HEK293 (cell line): ENCODE data around the gene DGCR8.

Experiments
- CTCF ChIA-PET: fragments of 350-600 bp; formaldehyde crosslinking; extraction: SDS; loops from one replicate; lab custom pipeline; 2021; ENCODE audit warnings: antibody characterized with exemption; lab: Yijun Ruan, JAX
- POLR2A ChIA-PET: fragments of 300-600 bp; formaldehyde crosslinking; extraction: SDS; loops from one replicate; lab custom pipeline; 2020; ENCODE audit warnings: antibody characterized with exemption, inconsistent platforms; lab: Yijun Ruan, JAX
- H3K27ac ChIP-seq: fragments of 200-500 bp; sonication (Bioruptor generic); 2 replicates; pipeline ENCODE4 v1.5.1; 2014; ENCODE audit warnings: low read depth, low read length, control low read depth, inconsistent platforms; ENCODE audit errors: extremely low read depth
- H3K36me3 ChIP-seq, 2 experiments: fragments of 200-500 bp in 1 of 2; sonication (Bioruptor generic) in 1 of 2; 1 replicate in 1 of 2; 2 replicates in 1 of 2; pipeline ENCODE4 v1.5.1; 2014 to 2017; ENCODE audit warnings: inconsistent platforms in 2 of 2, low read length in 2 of 2; ENCODE audit not compliant: control insufficient read depth in 2 of 2, insufficient read depth in 1 of 2
- H3K4me1 ChIP-seq: fragments of 200-500 bp; sonication (Bioruptor generic); 2 replicates; pipeline ENCODE4 v1.5.1; 2014; ENCODE audit warnings: mild to moderate bottlenecking, low read length, inconsistent platforms; ENCODE audit not compliant: control insufficient read depth, insufficient read depth
- H3K4me3 ChIP-seq: 2 replicates; pipeline ENCODE4 v1.5.1; 2011; ENCODE audit warnings: low read depth, mild to moderate bottlenecking, control low read depth, low read length, moderate library complexity
- H3K9me3 ChIP-seq: fragments of 200-500 bp; sonication (Bioruptor generic); 2 replicates; pipeline ENCODE4 v1.5.1; 2014; ENCODE audit warnings: low read depth, low read length, inconsistent platforms; ENCODE audit not compliant: control insufficient read depth, insufficient read depth
- GLIS1 ChIP-seq: fragments of 450-650 bp; formaldehyde crosslinking; IDR thresholded peaks from 2 replicates; pipeline ENCODE4 v1.5.1; 2016; ENCODE audit warnings: missing biosample characterization, missing genetic modification characterization
- MEIS1 ChIP-seq: sonication (generic); formaldehyde crosslinking; IDR thresholded peaks from 2 replicates; pipeline ENCODE4 v1.8.1; 2022; ENCODE audit warnings: missing genetic modification reagents, mild to moderate bottlenecking, borderline replicate concordance
- REPIN1 ChIP-seq: fragments of 450-650 bp; formaldehyde crosslinking; IDR thresholded peaks from 2 replicates; pipeline ENCODE4 v1.5.1; 2017; ENCODE audit warnings: missing biosample characterization, missing genetic modification characterization, low read depth
- SCRT1 ChIP-seq: fragments of 450-650 bp; formaldehyde crosslinking; IDR thresholded peaks from 2 replicates; pipeline ENCODE4 v1.5.1; 2016; ENCODE audit warnings: missing biosample characterization, missing genetic modification characterization, borderline replicate concordance
- SP2 ChIP-seq: fragments of 450-650 bp; formaldehyde crosslinking; IDR thresholded peaks from 2 replicates; pipeline ENCODE4 v1.5.1; 2016; ENCODE audit warnings: missing biosample characterization, missing genetic modification characterization
- SP7 ChIP-seq: fragments of 450-650 bp; formaldehyde crosslinking; IDR thresholded peaks from 2 replicates; pipeline ENCODE4 v1.5.1; 2016; ENCODE audit warnings: missing biosample characterization, missing genetic modification characterization
- ZBTB21 ChIP-seq: fragments of 450-650 bp; formaldehyde crosslinking; IDR thresholded peaks from 2 replicates; pipeline ENCODE4 v1.5.1; 2017; ENCODE audit warnings: missing biosample characterization, missing genetic modification characterization
- ZEB2 ChIP-seq: fragments of 450-650 bp; formaldehyde crosslinking; IDR thresholded peaks from 2 replicates; pipeline ENCODE4 v1.5.1; 2016; ENCODE audit warnings: missing biosample characterization, missing genetic modification characterization
- ZNF138 ChIP-seq: fragments of 450-650 bp; formaldehyde crosslinking; IDR thresholded peaks from 2 replicates; pipeline ENCODE4 v1.5.1; 2016; ENCODE audit warnings: missing biosample characterization, missing genetic modification characterization, borderline replicate concordance
- ZNF2 ChIP-seq: fragments of 450-650 bp; formaldehyde crosslinking; IDR thresholded peaks from 2 replicates; pipeline ENCODE4 v1.5.1; 2016; ENCODE audit warnings: missing biosample characterization, missing genetic modification characterization
- ZNF223 ChIP-seq: fragments of 450-650 bp; formaldehyde crosslinking; IDR thresholded peaks from 2 replicates; pipeline ENCODE4 v1.5.1; 2016; ENCODE audit warnings: missing biosample characterization, missing genetic modification characterization
- ZNF24 ChIP-seq: fragments of 450-650 bp; formaldehyde crosslinking; IDR thresholded peaks from 2 replicates; pipeline ENCODE4 v1.5.1; 2016; ENCODE audit warnings: missing biosample characterization, missing genetic modification characterization
- ZNF514 ChIP-seq: fragments of 450-650 bp; formaldehyde crosslinking; IDR thresholded peaks from 2 replicates; pipeline ENCODE4 v1.5.1; 2016; ENCODE audit warnings: missing biosample characterization, missing genetic modification characterization
- ZNF585B ChIP-seq: fragments of 450-650 bp; formaldehyde crosslinking; IDR thresholded peaks from 2 replicates; pipeline ENCODE4 v1.5.1; 2016; ENCODE audit warnings: missing biosample characterization, missing genetic modification characterization
- ZNF654 ChIP-seq: fragments of 450-650 bp; formaldehyde crosslinking; IDR thresholded peaks from 2 replicates; pipeline ENCODE4 v1.5.1; 2016; ENCODE audit warnings: low read depth, missing biosample characterization, missing genetic modification characterization
- ZNF660 ChIP-seq: fragments of 450-650 bp; IDR thresholded peaks from 2 replicates; pipeline ENCODE4 v1.5.1; 2018; ENCODE audit warnings: missing biosample characterization, mild to moderate bottlenecking, missing genetic modification characterization
- ZSCAN30 ChIP-seq: fragments of 450-650 bp; IDR thresholded peaks from 2 replicates; pipeline ENCODE4 v1.5.1; 2018; ENCODE audit warnings: missing biosample characterization, mild to moderate bottlenecking, missing genetic modification characterization, moderate library complexity
- TF ChIP-seq, protein P1 (sequence below): fragments of 450-650 bp; formaldehyde crosslinking; IDR thresholded peaks from 2 replicates; pipeline ENCODE4 v1.5.1; 2016; ENCODE audit warnings: missing biosample characterization, missing genetic modification characterization
- TF ChIP-seq, protein P2 (sequence below): fragments of 450-650 bp; formaldehyde crosslinking; IDR thresholded peaks from 2 replicates; pipeline ENCODE4 v1.5.1; 2017; ENCODE audit warnings: missing biosample characterization, missing genetic modification characterization
- TF ChIP-seq, protein P3 (sequence below): fragments of 450-650 bp; formaldehyde crosslinking; optimal IDR thresholded peaks from 2 replicates; pipeline ENCODE3; 2016; ENCODE audit warnings: missing biosample characterization, mild to moderate bottlenecking, missing genetic modification characterization

The DGCR8 gene

DNA sequence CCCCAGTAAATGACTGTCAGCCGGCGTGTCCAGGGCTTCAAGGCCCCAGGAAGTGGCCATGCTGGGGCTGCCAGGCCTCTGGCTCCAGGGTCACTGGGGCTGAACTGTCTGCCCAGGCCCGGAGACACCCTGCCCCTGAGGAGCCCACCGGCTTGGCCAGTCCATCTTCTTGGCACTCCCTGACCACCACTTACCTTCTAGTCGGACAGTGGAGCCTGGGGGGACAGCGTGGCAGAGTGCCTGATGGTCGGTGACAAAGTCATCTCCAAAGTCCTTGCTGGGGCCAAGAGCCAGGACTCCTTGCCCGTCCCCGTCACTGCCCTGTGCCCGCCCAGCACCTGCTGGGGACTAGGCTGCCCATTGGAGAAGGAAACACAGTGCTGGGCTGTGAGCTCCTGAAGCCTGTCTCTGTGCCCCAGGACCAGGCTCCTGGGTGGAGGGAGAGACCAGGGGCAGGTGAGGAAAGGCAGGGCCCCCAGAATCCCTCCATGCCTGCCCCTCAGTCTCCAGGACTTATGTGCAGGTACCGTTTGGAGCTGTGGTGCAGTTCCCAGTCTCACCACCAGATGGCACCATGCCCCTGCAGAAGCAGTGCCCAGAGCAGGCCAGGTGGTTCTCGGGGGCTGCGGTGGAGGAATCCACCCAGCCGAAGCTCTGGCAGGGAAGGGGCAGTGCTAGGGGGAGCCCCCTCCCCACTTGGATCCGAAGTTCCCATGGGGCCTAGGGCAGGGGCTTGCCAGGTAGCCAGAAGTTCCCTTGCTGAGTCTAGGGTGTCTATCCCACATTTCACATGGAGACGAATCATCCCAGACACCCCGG is 76.8 kb downstream of the DGCR8 start (continued):
- TF ChIP-seq, protein P1, sequence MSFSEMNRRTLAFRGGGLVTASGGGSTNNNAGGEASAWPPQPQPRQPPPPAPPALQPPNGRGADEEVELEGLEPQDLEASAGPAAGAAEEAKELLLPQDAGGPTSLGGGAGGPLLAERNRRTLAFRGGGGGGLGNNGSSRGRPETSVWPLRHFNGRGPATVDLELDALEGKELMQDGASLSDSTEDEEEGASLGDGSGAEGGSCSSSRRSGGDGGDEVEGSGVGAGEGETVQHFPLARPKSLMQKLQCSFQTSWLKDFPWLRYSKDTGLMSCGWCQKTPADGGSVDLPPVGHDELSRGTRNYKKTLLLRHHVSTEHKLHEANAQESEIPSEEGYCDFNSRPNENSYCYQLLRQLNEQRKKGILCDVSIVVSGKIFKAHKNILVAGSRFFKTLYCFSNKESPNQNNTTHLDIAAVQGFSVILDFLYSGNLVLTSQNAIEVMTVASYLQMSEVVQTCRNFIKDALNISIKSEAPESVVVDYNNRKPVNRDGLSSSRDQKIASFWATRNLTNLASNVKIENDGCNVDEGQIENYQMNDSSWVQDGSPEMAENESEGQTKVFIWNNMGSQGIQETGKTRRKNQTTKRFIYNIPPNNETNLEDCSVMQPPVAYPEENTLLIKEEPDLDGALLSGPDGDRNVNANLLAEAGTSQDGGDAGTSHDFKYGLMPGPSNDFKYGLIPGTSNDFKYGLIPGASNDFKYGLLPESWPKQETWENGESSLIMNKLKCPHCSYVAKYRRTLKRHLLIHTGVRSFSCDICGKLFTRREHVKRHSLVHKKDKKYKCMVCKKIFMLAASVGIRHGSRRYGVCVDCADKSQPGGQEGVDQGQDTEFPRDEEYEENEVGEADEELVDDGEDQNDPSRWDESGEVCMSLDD: peak; percentile 68
- TF ChIP-seq, protein P2, sequence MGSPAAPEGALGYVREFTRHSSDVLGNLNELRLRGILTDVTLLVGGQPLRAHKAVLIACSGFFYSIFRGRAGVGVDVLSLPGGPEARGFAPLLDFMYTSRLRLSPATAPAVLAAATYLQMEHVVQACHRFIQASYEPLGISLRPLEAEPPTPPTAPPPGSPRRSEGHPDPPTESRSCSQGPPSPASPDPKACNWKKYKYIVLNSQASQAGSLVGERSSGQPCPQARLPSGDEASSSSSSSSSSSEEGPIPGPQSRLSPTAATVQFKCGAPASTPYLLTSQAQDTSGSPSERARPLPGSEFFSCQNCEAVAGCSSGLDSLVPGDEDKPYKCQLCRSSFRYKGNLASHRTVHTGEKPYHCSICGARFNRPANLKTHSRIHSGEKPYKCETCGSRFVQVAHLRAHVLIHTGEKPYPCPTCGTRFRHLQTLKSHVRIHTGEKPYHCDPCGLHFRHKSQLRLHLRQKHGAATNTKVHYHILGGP: no peak
- TF ChIP-seq SP2 (tag by site-specific recombination) (0 out of 2 replicates have a peak, but pooled peaks have one; percentile 14), ZEB2 (tag by site-specific recombination) (peak; percentile 51; the same call in 1 of the 2 replicates), ZNF2 (tag by site-specific recombination) (peak; percentile 79), MEIS1 (no peak), ZNF654 (tag by site-specific recombination) (peak; percentile 91), ZNF223 (tag by site-specific recombination) (no peak), ZSCAN30 (tag by site-specific recombination) (peak; percentile 68), ZNF585B (tag by site-specific recombination) (no peak), ZNF660 (tag by site-specific recombination) (peak; percentile 35; the same call in 1 of the 2 replicates), ZBTB21 (no peak)
- TF ChIP-seq, all 188 proteins: peak for 22

DNA sequence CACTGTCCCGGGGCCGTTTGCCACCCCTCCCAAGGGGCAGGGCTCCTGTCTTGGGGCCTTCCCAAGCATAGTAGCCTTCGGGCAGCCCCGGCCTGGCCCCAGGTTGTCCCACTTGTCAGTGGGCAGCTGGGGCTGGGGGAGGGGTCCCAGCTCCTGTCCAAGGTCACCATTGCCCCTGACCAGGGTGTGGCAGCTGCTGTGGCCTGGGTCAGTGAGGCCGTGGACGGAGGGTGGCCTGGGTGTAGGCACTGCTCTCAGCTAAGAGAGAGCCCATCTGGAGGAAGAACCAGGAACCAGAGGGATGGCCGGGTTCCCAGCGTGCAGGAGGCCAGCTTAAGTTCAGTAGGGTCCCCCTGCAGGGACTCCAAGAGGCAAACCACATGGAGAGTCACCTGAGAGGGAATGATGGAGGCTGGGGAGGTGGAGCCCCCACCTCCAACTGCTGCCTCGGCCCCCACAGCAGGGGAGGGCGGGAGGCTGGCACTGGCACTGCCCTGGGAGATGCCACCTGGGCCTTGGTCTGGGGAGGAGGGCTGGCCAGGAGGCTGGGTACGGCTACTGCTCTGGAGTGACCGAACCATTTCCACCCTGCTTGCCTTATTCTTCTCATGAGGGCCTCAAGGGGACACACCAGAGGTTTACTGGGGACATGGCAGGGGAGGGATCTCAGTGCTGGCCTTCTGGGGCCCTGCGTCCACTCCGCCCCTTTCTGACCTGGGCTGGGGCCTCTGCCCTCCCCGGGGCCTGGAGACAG is 77.6 kb downstream of the DGCR8 start:
- POLR2A ChIA-PET: interaction anchor here (0.7 to 0.9 kb wide), 3 partner anchors 80 to 128 kb away, joined by 3 read pairs; no protein-coding TSS in a partner anchor

More for the DNA sequence above, 77.6 kb downstream of the DGCR8 start:
- Histone ChIP-seq H3K4me1 (no peaks in the 10 kb centered on the region), H3K9me3 (no peaks in the 10 kb centered on the region), H3K4me3 (no peak overlapping the region), H3K36me3 (no peaks in the 10 kb centered on the region), H3K27ac (no peak overlapping the region)
- TF ChIP-seq SCRT1 (tag by site-specific recombination) (no peak), SP7 (no peak), GLIS1 (tag by site-specific recombination) (peak; percentile 75), ZNF138 (no peak), REPIN1 (tag by site-specific recombination) (no peak), ZNF24 (tag by site-specific recombination) (no peak), ZNF514 (tag by site-specific recombination) (no peak)
- TF ChIP-seq, protein P3, sequence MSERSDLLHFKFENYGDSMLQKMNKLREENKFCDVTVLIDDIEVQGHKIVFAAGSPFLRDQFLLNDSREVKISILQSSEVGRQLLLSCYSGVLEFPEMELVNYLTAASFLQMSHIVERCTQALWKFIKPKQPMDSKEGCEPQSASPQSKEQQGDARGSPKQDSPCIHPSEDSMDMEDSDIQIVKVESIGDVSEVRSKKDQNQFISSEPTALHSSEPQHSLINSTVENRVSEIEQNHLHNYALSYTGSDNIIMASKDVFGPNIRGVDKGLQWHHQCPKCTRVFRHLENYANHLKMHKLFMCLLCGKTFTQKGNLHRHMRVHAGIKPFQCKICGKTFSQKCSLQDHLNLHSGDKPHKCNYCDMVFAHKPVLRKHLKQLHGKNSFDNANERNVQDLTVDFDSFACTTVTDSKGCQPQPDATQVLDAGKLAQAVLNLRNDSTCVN (tag by site-specific recombination): no peak
- CTCF ChIA-PET: interaction anchor here (0.6 to 6.0 kb wide), 31 partner anchors 10 to 339 kb away, joined by 3 to 64 read pairs (median 5); partner anchors contain the start of gene DGCR6L
